BJ (cell line): Measurements from ENCODE around the gene MT1M. TPM values are rescaled to one million over a fixed set of nuclear protein-coding genes. Genes with fewer than 3 reads are reported as not detected.
"Not testable (repeated sequence)": the region's sequence is repeated elsewhere in the genome, so short reads cannot be mapped to it uniquely, and the experiment has no call there.

Experiments
- CTCF ChIA-PET: fragments of 350-600 bp; formaldehyde crosslinking; extraction: SDS; loops from one replicate; lab custom pipeline; 2021; ENCODE audit warnings: antibody characterized with exemption, inconsistent platforms; lab: Yijun Ruan, JAX
- POLR2A ChIA-PET: fragments of 300-600 bp; sonication (Branson Sonifier 250); formaldehyde crosslinking; extraction: SDS; loops from one replicate; lab custom pipeline; 2021; ENCODE audit warnings: antibody characterized with exemption; lab: Charles Lee
- DNase-seq: peaks from one replicate; pipeline ENCODE4 v3.0.0-alpha.2; 2011; ENCODE audit warnings: low read depth
- H3K27me3 ChIP-seq: 2 replicates; pipeline ENCODE4 v1.6.0; 2011; ENCODE audit warnings: low read length; ENCODE audit not compliant: control insufficient read depth, insufficient read depth
- H3K36me3 ChIP-seq: 2 replicates; pipeline ENCODE4 v1.5.1; 2011; ENCODE audit warnings: low read length; ENCODE audit not compliant: control insufficient read depth, insufficient read depth
- H3K4me3 ChIP-seq: 2 replicates; pipeline ENCODE4 v1.5.1; 2011; ENCODE audit warnings: low read depth, mild to moderate bottlenecking, control low read depth, low read length
- polyA plus RNA-seq: library from polyadenylated mRNA; depleted of rRNA; stranded (reverse); fragments of >200 nt; gene quantifications from 2 replicates; pipeline ENCODE4 v1.2.3, GENCODE V29; 2011
- TF ChIP-seq, protein P1 (sequence below): IDR thresholded peaks from 2 replicates; pipeline ENCODE4 v1.5.1; 2011; ENCODE audit warnings: low read depth, mild to moderate bottlenecking, control low read depth, inconsistent platforms, low read length, moderate library complexity; ENCODE audit not compliant: insufficient read depth

Gene MT1M
- polyA plus RNA-seq, 1 experiment, result 0.94 TPM

DNA sequence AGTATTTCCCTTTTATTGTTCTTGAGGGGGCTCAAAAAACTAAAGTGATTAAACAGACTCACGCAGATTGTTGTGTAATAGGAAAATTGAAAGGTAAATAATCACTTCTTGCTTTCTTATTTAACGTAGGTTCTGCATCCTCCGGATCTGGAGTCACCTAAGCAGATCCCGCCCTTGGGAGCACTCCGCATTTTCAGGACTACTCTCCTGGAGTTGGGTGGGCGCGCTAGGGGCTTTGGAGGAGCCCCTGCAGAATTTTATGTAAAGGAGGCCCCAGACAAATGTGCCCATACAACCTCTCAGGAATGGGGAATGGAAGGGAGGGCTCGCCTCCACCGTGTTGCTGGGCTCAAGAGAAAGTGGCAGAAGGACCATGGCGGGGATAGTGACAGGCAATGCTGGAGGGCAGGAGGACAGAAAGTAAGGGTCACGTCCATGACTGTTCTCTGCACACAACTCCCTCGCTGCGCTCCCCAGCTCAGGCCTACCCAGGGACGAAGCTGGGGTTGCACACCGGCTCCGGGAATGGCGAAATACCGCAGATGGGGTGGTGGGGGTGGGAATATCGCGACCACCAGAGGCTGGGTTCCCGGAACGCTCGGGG lies 15.7 kb upstream of the MT1M start:
- no peaks in the 10 kb centered on the region for H3K36me3 ChIP-seq
- ChIA-PET POLR2A (interaction anchor here (1.2 kb wide), 1 partner anchor 9 kb away, joined by 17 read pairs; the partner anchor contains the start of gene MT1E), CTCF (interaction anchor here (1.3 kb wide), 1 partner anchor 9 kb away, joined by 3 read pairs; the partner anchor contains the start of gene MT1E)
- H3K4me3 ChIP-seq, result peak overlapping the region; percentile 34
- DNase-seq, result no peak
- TF ChIP-seq, protein P1, sequence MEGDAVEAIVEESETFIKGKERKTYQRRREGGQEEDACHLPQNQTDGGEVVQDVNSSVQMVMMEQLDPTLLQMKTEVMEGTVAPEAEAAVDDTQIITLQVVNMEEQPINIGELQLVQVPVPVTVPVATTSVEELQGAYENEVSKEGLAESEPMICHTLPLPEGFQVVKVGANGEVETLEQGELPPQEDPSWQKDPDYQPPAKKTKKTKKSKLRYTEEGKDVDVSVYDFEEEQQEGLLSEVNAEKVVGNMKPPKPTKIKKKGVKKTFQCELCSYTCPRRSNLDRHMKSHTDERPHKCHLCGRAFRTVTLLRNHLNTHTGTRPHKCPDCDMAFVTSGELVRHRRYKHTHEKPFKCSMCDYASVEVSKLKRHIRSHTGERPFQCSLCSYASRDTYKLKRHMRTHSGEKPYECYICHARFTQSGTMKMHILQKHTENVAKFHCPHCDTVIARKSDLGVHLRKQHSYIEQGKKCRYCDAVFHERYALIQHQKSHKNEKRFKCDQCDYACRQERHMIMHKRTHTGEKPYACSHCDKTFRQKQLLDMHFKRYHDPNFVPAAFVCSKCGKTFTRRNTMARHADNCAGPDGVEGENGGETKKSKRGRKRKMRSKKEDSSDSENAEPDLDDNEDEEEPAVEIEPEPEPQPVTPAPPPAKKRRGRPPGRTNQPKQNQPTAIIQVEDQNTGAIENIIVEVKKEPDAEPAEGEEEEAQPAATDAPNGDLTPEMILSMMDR, result no peak
- no peaks in the 10 kb centered on the region for H3K27me3 ChIP-seq

DNA sequence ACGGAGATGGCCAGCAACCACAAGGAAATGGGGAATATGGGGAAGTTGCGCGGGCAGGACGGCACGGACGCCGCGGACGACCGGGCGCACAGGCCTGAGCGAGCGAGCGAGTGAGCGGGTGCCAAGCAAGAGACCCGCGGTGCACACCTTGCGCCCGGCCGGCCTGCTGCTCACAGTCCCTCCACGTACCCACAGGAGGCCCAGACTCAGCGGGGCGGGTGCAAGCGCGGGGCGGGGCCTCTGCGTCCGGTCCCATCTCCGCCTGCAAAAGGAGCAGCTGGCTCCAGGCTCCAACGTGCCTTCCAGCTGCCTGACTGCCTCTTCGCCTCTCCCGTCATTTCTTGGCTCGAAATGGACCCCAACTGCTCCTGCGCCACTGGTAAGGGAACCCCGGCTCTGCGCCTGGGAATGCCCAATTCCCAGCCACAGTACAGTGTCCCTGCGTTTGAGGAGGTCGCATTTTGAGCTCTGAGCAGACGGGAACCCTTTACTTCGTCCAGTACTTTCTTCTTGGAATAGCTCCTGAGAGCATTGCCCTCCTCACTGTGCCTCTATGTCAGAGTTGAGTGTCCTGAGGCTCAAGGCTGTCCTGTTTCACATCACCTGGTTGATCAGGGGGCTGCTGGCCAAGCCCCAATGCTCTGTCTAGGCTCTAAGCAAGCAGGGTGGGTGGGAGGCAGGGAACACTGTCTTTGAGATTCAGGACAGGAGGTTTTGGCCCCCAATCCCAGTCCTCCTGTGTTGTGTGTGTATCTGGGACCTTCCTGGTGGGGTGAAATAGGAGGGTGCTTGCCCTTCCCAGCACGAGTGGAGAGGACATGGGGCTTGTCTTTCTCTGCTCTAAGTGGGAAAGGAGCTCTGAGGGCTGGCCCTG lies 15.0 kb upstream of the MT1M start:
- CTCF ChIA-PET, result interaction anchor here (1.3 kb wide), 1 partner anchor 8 kb away, joined by 3 read pairs; the partner anchor contains the start of gene MT1E
- DNase-seq, result no peak
- POLR2A ChIA-PET, result interaction anchor here (0.6 to 1.2 kb wide), 2 partner anchors 8 to 14 kb away, joined by 3 to 17 read pairs; partner anchors contain the start of gene MT1E
- no peaks in the 10 kb centered on the region for H3K36me3 ChIP-seq
- TF ChIP-seq, protein P1, result no peak
- H3K4me3 ChIP-seq, result peak overlapping the region; percentile 34
- H3K27me3 ChIP-seq, result no peaks in the 10 kb centered on the region

DNA sequence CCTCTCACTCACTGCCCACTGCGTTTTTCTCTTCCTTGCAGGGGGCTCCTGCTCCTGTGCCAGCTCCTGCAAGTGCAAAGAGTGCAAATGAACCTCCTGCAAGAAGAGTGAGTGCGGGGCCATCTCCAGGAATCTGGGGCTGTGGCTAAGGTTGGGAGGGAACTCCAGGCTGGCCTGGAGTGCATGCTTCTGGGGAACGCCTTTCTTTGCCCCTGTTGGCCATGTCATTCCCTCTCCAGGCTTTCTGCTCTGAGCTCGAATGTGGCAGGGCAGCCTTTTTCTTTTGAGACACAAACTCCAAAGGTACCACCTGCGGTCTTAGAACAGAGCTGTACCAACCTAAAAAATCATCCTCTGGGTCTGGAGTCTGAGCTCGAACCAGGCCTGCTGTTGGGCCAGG lies 14.3 kb upstream of the MT1M start:
- ChIA-PET CTCF (no interaction called here), POLR2A (interaction anchor here (0.6 to 1.2 kb wide), 4 partner anchors 7 to 15 kb away, joined by 3 to 17 read pairs (median 4); partner anchors contain the start of genes MT1E and MT2A)
- TF ChIP-seq, protein P1, result no peak

DNA sequence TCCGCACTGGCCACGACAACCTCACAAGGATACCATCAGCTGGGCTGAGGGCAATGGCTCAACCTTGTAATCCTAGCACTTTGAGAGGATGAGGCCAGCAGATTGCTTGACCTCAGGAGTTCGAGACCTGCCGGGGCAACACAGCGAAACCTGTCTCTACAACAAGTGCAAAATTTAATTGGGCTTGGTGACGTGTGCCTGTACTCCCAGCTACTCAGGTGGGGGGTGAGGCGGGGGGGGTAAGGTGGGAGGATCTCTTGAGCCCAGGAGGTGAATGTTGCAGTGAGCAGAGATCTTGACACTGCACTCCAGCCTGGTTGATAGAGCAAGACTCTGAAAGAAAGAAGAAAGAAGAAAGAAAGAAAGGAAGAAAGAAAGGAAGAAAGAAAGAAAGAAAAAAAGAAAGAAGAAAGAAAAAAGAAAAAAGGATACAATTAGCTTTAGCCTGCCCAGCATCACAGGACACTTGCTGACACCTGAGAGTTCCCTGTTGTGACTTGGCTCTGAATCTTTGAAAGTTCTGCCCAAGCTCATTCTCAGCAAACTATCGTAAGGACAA lies 12.0 kb upstream of the MT1M start:
- Histone ChIP-seq H3K36me3 (no peaks in the 10 kb centered on the region), H3K27me3 (no peaks in the 10 kb centered on the region), H3K4me3 (no peak overlapping the region)
- ChIA-PET POLR2A (no interaction called here), CTCF (interaction anchor here (1.5 kb wide), 1 partner anchor 20 kb away, joined by 3 read pairs; no protein-coding TSS in a partner anchor)
- TF ChIP-seq, protein P1, result no peak
- no peak for DNase-seq

More for the DNA sequence above, 14.3 kb upstream of the MT1M start:
- no peak overlapping the region for H3K4me3 ChIP-seq
- H3K27me3 ChIP-seq, result no peaks in the 10 kb centered on the region
- no peak for DNase-seq
- H3K36me3 ChIP-seq, result no peaks in the 10 kb centered on the region

DNA sequence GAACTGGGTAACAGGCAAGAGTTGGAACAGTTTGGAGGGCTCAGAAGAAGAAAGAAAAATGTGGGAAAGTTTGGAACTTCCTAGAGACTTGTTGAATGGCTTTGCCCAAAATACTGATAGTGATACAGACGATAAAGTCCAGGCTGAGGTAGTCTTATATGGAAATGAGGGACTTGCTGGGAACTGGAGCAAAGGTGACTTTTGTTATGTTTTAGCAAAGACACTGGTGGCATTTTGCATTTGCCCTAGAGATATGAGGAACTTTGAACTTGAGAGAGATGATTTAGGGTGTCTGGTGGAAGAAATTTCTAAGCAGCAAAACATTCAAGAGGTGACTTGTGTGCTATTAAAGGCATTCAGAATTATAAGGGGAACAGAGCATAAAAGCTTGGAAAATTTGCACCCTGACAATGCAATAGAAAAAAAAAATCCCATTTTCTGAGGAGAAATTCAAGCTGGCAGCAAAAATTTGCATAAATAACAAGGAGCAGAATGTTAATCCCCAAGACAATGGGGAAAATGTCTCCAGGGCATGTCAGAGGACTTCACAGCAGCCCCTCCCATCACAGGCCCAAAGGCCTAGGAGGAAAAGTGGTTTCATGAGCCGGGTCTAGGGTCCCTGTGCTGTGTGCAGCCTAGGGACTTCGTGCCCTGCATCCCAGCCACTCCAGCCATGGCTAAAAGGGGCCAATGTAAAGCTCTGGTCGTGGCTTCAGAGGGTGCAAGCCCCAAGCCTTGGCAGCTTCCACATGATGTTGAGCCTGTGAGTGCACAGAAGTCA lies 10.6 kb upstream of the MT1M start:
- CTCF ChIA-PET, result interaction anchor here (1.3 to 1.5 kb wide), 2 partner anchors 18 to 21 kb away, joined by 3 read pairs; no protein-coding TSS in a partner anchor
- H3K4me3 ChIP-seq, H3K27me3 ChIP-seq, DNase-seq, POLR2A ChIA-PET, H3K36me3 ChIP-seq: not testable (repeated sequence)

DNA sequence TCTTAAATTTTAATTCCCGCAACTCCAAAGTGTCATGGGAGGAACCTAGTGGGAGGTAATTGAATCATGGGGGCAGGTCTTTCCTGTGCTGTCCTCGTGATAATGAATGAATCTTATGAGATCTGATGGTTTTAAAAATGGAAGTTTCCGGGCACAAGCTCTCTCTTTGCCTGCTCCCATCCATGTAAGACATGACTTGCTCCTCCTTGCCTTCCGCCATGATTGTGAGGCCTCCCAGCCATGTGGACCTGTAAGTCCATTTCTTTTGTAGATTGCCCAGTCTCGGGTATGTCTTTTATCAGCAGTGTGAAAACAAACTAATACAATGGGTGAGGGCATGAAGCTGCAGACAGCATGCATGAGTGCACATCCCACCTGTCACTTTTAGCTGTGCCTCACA lies 9.3 kb upstream of the MT1M start:
- H3K4me3 ChIP-seq, H3K27me3 ChIP-seq, DNase-seq, POLR2A ChIA-PET, H3K36me3 ChIP-seq: not testable (repeated sequence)
- CTCF ChIA-PET, result interaction anchor here (0.8 to 1.9 kb wide), 5 partner anchors 9 to 79 kb away, joined by 3 to 7 read pairs (median 3); partner anchors contain the start of gene MT1M
